ENCODE data around the gene XPO6. TPM values are rescaled to one million over a fixed set of nuclear protein-coding genes. Genes with fewer than 3 reads are reported as not detected.

The XPO6 gene
- total RNA-seq, 1 donor from 2014 or later: 71.6 TPM

GRCh38 chr16:28072087-28072486 lies 139.7 kb downstream of the XPO6 start:
- H3K27me3 ChIP-seq: peaks cover 10% of the 10 kb centered on the region
- H3K36me3 ChIP-seq: no peaks in the 10 kb centered on the region
- TF ChIP-seq CTCF (IDR thresholded peaks at IDR 0.05): no peak
- no peak for TF ChIP-seq EZH2phosphoT487 (IDR thresholded peaks at IDR 0.05)
- no peak for TF ChIP-seq EZH2 (IDR thresholded peaks at IDR 0.05)
- H3K4me3 ChIP-seq: no peak overlapping the region
- no peak overlapping the region for H2AFZ ChIP-seq (replicated peaks)
- H3F3A ChIP-seq (ENCODE audit: low read depth): no peaks in the 10 kb centered on the region
- no peaks in the 10 kb centered on the region for H3K4me1 ChIP-seq
- H4K20me1 ChIP-seq (ENCODE audit: low read depth): no peaks in the 10 kb centered on the region
- H3K36me3 Mint-ChIP-seq: no peaks in the 10 kb centered on the region
- no peak overlapping the region for H3K4me3 Mint-ChIP-seq
- H3K4me1 Mint-ChIP-seq: no peaks in the 10 kb centered on the region
- no peak overlapping the region for H3K9ac ChIP-seq
- H3K9me3 ChIP-seq (ENCODE audit: low read depth): no peaks in the 10 kb centered on the region
- no peaks in the 10 kb centered on the region for H3K9me3 Mint-ChIP-seq
- no peaks in the 10 kb centered on the region for H3K79me2 ChIP-seq (ENCODE audit: low read depth)
- H3K27me3 Mint-ChIP-seq (ENCODE audit: insufficient read depth, low read depth): peaks cover 10% of the 10 kb centered on the region
- no peak overlapping the region for H3K27ac ChIP-seq
- no peak for DNase-seq (ENCODE audit: low spot score)
- H3K4me2 ChIP-seq: no peak overlapping the region
- H3K27ac Mint-ChIP-seq: no peak overlapping the region

- Histone ChIP-seq H3K27me3 (peaks cover 29% of the 10 kb centered on the region), H3K36me3 (no peaks in the 10 kb centered on the region), H3K4me1 (no peaks in the 10 kb centered on the region), H3K27ac (no peak overlapping the region), H3K4me2 (no peak overlapping the region), H3K4me3 (no peak overlapping the region), H3K79me2 (ENCODE audit: low read depth) (no peaks in the 10 kb centered on the region), H3K9ac (no peak overlapping the region), H2AFZ (replicated peaks) (no peak overlapping the region), H3K9me3 (ENCODE audit: low read depth) (no peaks in the 10 kb centered on the region), H4K20me1 (ENCODE audit: low read depth) (no peaks in the 10 kb centered on the region), H3F3A (ENCODE audit: low read depth) (no peaks in the 10 kb centered on the region)
- DNase-seq (ENCODE audit: low spot score): no peak
- no peaks in the 10 kb centered on the region for H3K9me3 Mint-ChIP-seq
- H3K36me3 Mint-ChIP-seq: no peaks in the 10 kb centered on the region
- H3K27me3 Mint-ChIP-seq (ENCODE audit: insufficient read depth, low read depth): peaks cover 18% of the 10 kb centered on the region
- TF ChIP-seq CTCF (IDR thresholded peaks at IDR 0.05) (no peak), EZH2 (IDR thresholded peaks at IDR 0.05) (no peak), EZH2phosphoT487 (IDR thresholded peaks at IDR 0.05) (no peak)
- H3K4me1 Mint-ChIP-seq: no peaks in the 10 kb centered on the region
- no peak overlapping the region for H3K4me3 Mint-ChIP-seq
- no peak overlapping the region for H3K27ac Mint-ChIP-seq
Observed at GRCh38 chr16:28069971-28070794, 141.6 kb downstream of the XPO6 start.

- peaks cover 5% of the 10 kb centered on the region for H4K20me1 ChIP-seq (ENCODE audit: low read depth)
- H2AFZ ChIP-seq (replicated peaks): no peak overlapping the region
- no peak overlapping the region for H3K27ac ChIP-seq
- DNase-seq (ENCODE audit: low spot score): no peak
- H3K79me2 ChIP-seq (ENCODE audit: low read depth): no peaks in the 10 kb centered on the region
- Mint-ChIP-seq H3K27me3 (ENCODE audit: insufficient read depth, low read depth) (peaks cover 29% of the 10 kb centered on the region), H3K36me3 (no peaks in the 10 kb centered on the region), H3K9me3 (no peaks in the 10 kb centered on the region), H3K4me1 (peaks cover 4% of the 10 kb centered on the region), H3K4me3 (no peak overlapping the region), H3K27ac (no peak overlapping the region)
- H3K27me3 ChIP-seq: peaks cover 41% of the 10 kb centered on the region
- no peaks in the 10 kb centered on the region for H3K36me3 ChIP-seq
- H3K4me2 ChIP-seq: no peak overlapping the region
- H3K4me3 ChIP-seq: no peak overlapping the region
- no peak for TF ChIP-seq EZH2phosphoT487 (IDR thresholded peaks at IDR 0.05)
- TF ChIP-seq CTCF (IDR thresholded peaks at IDR 0.05): no peak
- TF ChIP-seq EZH2 (IDR thresholded peaks at IDR 0.05): no peak
- no peak overlapping the region for H3K9ac ChIP-seq
- no peaks in the 10 kb centered on the region for H3K4me1 ChIP-seq
- H3K9me3 ChIP-seq (ENCODE audit: low read depth): no peaks in the 10 kb centered on the region
- H3F3A ChIP-seq (ENCODE audit: low read depth): no peaks in the 10 kb centered on the region
Observed at GRCh38 chr16:28068976-28069375, 142.8 kb downstream of the XPO6 start.
